PC-9 (cell line): ENCODE measurements around the gene SI. TPM values are rescaled to one million over a fixed set of nuclear protein-coding genes. Genes with fewer than 3 reads are reported as not detected.

Experiments used
- BruUV-seq: library from RNA; stranded (reverse); fragments of 400-500 nt; replicated peaks from 2 replicates; lab custom pipeline; 2021; lab: Mats Ljungman, UMichigan
- CTCF ChIA-PET: fragments of 300-600 bp; sonication (Branson Sonifier 250); formaldehyde crosslinking; loops from one replicate; lab custom pipeline; 2022; ENCODE audit warnings: antibody characterized with exemption; lab: Charles Lee
- POLR2A ChIA-PET: fragments of 300-600 bp; sonication (Branson Sonifier 250); formaldehyde crosslinking; loops from one replicate; lab custom pipeline; 2022; ENCODE audit warnings: antibody characterized with exemption; ENCODE audit not compliant: unreplicated experiment; lab: Charles Lee
- DNase-seq, 2 experiments: peaks; one replicate each; pipeline versions ENCODE4 v3.0.0 to v3.0.0-alpha.2; 2015 to 2022; ENCODE audit warnings: mixed read lengths in 1 of 2
- H2AFZ ChIP-seq: fragments of 200-600 bp; sonication (generic); 2 replicates; pipeline ENCODE4 v1.8.1; 2017; ENCODE audit warnings: antibody characterized with exemption
- H3F3A ChIP-seq: fragments of 200-600 bp; sonication (generic); 2 replicates; pipeline ENCODE4 v1.8.1; 2017; ENCODE audit warnings: antibody characterized with exemption, mild to moderate bottlenecking, low read depth; ENCODE audit not compliant: insufficient read depth
- H3K27ac ChIP-seq: fragments of 200-600 bp; sonication (generic); 2 replicates; pipeline ENCODE4 v1.6.1; 2016; ENCODE audit warnings: mixed run types
- H3K27me3 ChIP-seq: fragments of 200-600 bp; sonication (generic); 2 replicates; pipeline ENCODE4 v1.6.1; 2016; ENCODE audit warnings: low read depth, mixed run types; ENCODE audit not compliant: insufficient read depth
- H3K36me3 ChIP-seq: fragments of 200-600 bp; sonication (generic); 2 replicates; pipeline ENCODE4 v1.6.1; 2016; ENCODE audit warnings: low read depth, mixed run types
- H3K4me1 ChIP-seq: fragments of 200-600 bp; sonication (generic); replicated peaks from 2 replicates; pipeline ENCODE4 v1.6.1; 2016; ENCODE audit warnings: mixed run types; ENCODE audit not compliant: insufficient read depth
- H3K4me2 ChIP-seq: fragments of 200-600 bp; sonication (generic); 2 replicates; pipeline ENCODE4 v1.6.1; 2017; ENCODE audit warnings: mixed run types
- H3K4me3 ChIP-seq: fragments of 200-600 bp; sonication (generic); 2 replicates; pipeline ENCODE4 v1.6.1; 2016; ENCODE audit warnings: mixed run types
- H3K79me2 ChIP-seq: fragments of 200-600 bp; sonication (generic); 2 replicates; pipeline ENCODE4 v1.6.1; 2017; ENCODE audit warnings: low read depth, mixed run types
- H3K9me2 ChIP-seq: fragments of 200-600 bp; sonication (generic); 2 replicates; pipeline ENCODE4 v1.8.1; 2017; ENCODE audit warnings: mild to moderate bottlenecking; ENCODE audit not compliant: insufficient read depth
- H3K9me3 ChIP-seq: fragments of 200-600 bp; sonication (generic); 2 replicates; pipeline ENCODE4 v1.8.1; 2016; ENCODE audit warnings: low read depth; ENCODE audit not compliant: insufficient read depth
- H4K20me1 ChIP-seq: fragments of 200-600 bp; sonication (generic); 2 replicates; pipeline ENCODE4 v1.8.1; 2017; ENCODE audit not compliant: insufficient read depth
- CTCF ChIP-seq: fragments of 200-600 bp; sonication (generic); conservative IDR thresholded peaks from 2 replicates; pipeline ENCODE4 v1.6.1; 2017; ENCODE audit warnings: mixed run types, antibody characterized with exemption, mild to moderate bottlenecking, moderate library complexity
- EZH2 ChIP-seq: fragments of 200-600 bp; sonication (generic); IDR thresholded peaks from 2 replicates; pipeline ENCODE4 v1.8.0; 2017; ENCODE audit warnings: antibody characterized with exemption, low read depth
- intact Hi-C: fragments of 100-400 bp; cut with micrococcal nuclease; formaldehyde crosslinking; loops from one replicate; pipeline ENCODE4 v1.10.0; 2022; ENCODE audit not compliant: unreplicated experiment
- total RNA-seq: library from RNA; stranded (reverse); gene quantifications from 2 replicates; pipeline ENCODE4 v1.2.3, GENCODE V29; 2021

Gene SI
- total RNA-seq, 1 experiment from 2014 or later: not detected

GRCh38 chr3:165082650-165083049, 4.4 kb upstream of the SI start:
- Histone ChIP-seq H3K27me3 (no peaks in the 10 kb centered on the region), H3K79me2 (no peaks in the 10 kb centered on the region), H3K9me2 (no peaks in the 10 kb centered on the region), H2AFZ (no peak overlapping the region), H3K4me3 (no peak overlapping the region), H3K9me3 (no peaks in the 10 kb centered on the region), H3F3A (no peaks in the 10 kb centered on the region), H4K20me1 (no peaks in the 10 kb centered on the region), H3K36me3 (no peaks in the 10 kb centered on the region), H3K4me1 (no peaks in the 10 kb centered on the region), H3K27ac (no peak overlapping the region), H3K4me2 (no peak overlapping the region)
- BruUV-seq: no TSS peak
- ChIA-PET CTCF (no interaction called here), POLR2A (no interaction called here)
- DNase-seq: no peak
- TF ChIP-seq EZH2: no peak
- TF ChIP-seq CTCF: no peak
- intact Hi-C loops: no loop called here

GRCh38 chr3:165081183-165081582, 2.9 kb upstream of the SI start:
- intact Hi-C loops: no loop called here
- no peak overlapping the region for H2AFZ ChIP-seq
- H3K4me3 ChIP-seq: no peak overlapping the region
- ChIA-PET POLR2A (no interaction called here), CTCF (no interaction called here)
- no peaks in the 10 kb centered on the region for H3K9me3 ChIP-seq
- no peaks in the 10 kb centered on the region for H3K4me1 ChIP-seq
- no peaks in the 10 kb centered on the region for H3F3A ChIP-seq
- H3K9me2 ChIP-seq: no peaks in the 10 kb centered on the region
- no peak overlapping the region for H3K4me2 ChIP-seq
- no peak for DNase-seq
- no peaks in the 10 kb centered on the region for H4K20me1 ChIP-seq
- no peak for TF ChIP-seq CTCF
- TF ChIP-seq EZH2: no peak
- BruUV-seq: no TSS peak
- H3K27ac ChIP-seq: no peak overlapping the region
- no peaks in the 10 kb centered on the region for H3K79me2 ChIP-seq
- no peaks in the 10 kb centered on the region for H3K27me3 ChIP-seq
- no peaks in the 10 kb centered on the region for H3K36me3 ChIP-seq

- H3K27me3 ChIP-seq: no peaks in the 10 kb centered on the region
- H3K9me3 ChIP-seq: no peaks in the 10 kb centered on the region
- H3F3A ChIP-seq: no peaks in the 10 kb centered on the region
- H3K4me1 ChIP-seq: no peaks in the 10 kb centered on the region
- TF ChIP-seq CTCF (no peak), EZH2 (no peak)
- no TSS peak for BruUV-seq
- no peaks in the 10 kb centered on the region for H3K9me2 ChIP-seq
- no peak overlapping the region for H3K4me3 ChIP-seq
- H3K36me3 ChIP-seq: no peaks in the 10 kb centered on the region
- no peaks in the 10 kb centered on the region for H4K20me1 ChIP-seq
- intact Hi-C loops: no loop called here
- no peak overlapping the region for H3K4me2 ChIP-seq
- no peak overlapping the region for H2AFZ ChIP-seq
- no peak for DNase-seq
- H3K27ac ChIP-seq: no peak overlapping the region
- H3K79me2 ChIP-seq: no peaks in the 10 kb centered on the region
- POLR2A ChIA-PET: no interaction called here
- CTCF ChIA-PET: no interaction called here
Observed at GRCh38 chr3:165075695-165076094, 2.6 kb downstream of the SI start.
